Tibial artery (tissue), 4 donors: ENCODE data around the gene BCDIN3D.

ENCODE experiments used
- DNase-seq, 2 donors: peaks; one replicate each; pipeline ENCODE4 v3.0.0-alpha.2; 2019
- H3K27ac ChIP-seq, 2 donors: fragments of 200-600 bp; sonication (generic) in 1 of 2; 1 replicate in 1 of 2; 2 replicates in 1 of 2; pipeline ENCODE4 v1.5.1; 2018 to 2019; ENCODE audit warnings: mild to moderate bottlenecking in 1 of 2
- H3K27me3 ChIP-seq, 2 donors: fragments of 200-600 bp; sonication (generic) in 1 of 2; one replicate each; pipeline versions ENCODE4 v1.5.1 to v1.6.0; 2016 to 2019
- H3K36me3 ChIP-seq, 3 donors: fragments of 200-600 bp; sonication (generic) in 2 of 3; one replicate each; pipeline ENCODE4 v1.5.1; 2016 to 2019; ENCODE audit warnings: mild to moderate bottlenecking in 2 of 3
- H3K4me1 ChIP-seq, 4 donors: fragments of 200-600 bp; sonication (generic) in 2 of 4; 1 replicate in 3 of 4; 2 replicates in 1 of 4; pipeline ENCODE4 v1.5.1; 2016 to 2019
- H3K4me3 ChIP-seq, 2 donors: fragments of 200-600 bp; sonication (generic) in 1 of 2; 1 replicate in 1 of 2; 2 replicates in 1 of 2; pipeline ENCODE4 v1.5.1; 2018 to 2019; ENCODE audit warnings: mild to moderate bottlenecking in 2 of 2
- H3K9me3 ChIP-seq, 3 donors: fragments of 200-600 bp; sonication (generic) in 1 of 3; one replicate each; pipeline ENCODE4 v1.5.1; 2016 to 2019
- CTCF ChIP-seq, 2 experiments: fragments of 200-600 bp in 1 of 2; fragments of 450-650 bp in 1 of 2; IDR thresholded peaks; one replicate each; pipeline ENCODE4 v1.5.1; 2017 to 2019; ENCODE audit warnings: antibody characterized with exemption in 2 of 2, mild to moderate bottlenecking in 1 of 2, moderate library complexity in 1 of 2
- intact Hi-C: fragments of 100-400 bp; cut with DNase I; formaldehyde crosslinking; loops from one replicate; pipeline ENCODE4 v1.15.0; 2023; ENCODE audit warnings: low total_unique reads

BCDIN3D gene

DNA sequence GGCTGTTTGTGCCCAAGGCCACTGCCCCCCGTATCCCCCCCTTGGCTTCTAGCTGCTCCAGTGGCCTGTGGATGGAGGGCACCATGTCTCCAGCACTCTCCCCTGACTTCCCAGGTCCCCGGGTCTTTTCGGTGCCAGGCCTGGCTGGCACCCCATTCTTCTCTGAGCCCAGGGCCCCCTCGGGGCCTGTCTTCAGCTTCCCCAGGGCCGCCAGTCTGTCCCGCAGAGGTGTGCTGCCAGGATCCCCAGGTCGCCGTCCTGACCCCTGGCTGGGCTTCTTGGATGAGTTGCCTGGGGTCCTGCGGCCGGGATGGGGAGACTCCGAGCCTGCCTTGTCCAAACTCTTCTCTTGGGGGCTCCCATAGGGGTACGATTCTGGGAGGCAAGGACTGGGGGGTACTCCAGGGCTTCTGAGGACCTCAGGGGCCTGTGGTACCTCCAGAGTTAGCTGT lies 47.2 kb downstream of the BCDIN3D start:
- Histone ChIP-seq H3K4me3 (no peak overlapping the region), H3K36me3 (peaks cover 37 to 91% (median 75%) of the 10 kb centered on the region in 3 donors), H3K27ac (no peak overlapping the region), H3K9me3 (no peaks in the 10 kb centered on the region), H3K4me1 (no peaks in the 10 kb centered on the region), H3K27me3 (no peaks in the 10 kb centered on the region)
- no peak for TF ChIP-seq CTCF (IDR thresholded peaks at IDR 0.05)
- intact Hi-C loops = no loop called here
- no peak for DNase-seq

DNA sequence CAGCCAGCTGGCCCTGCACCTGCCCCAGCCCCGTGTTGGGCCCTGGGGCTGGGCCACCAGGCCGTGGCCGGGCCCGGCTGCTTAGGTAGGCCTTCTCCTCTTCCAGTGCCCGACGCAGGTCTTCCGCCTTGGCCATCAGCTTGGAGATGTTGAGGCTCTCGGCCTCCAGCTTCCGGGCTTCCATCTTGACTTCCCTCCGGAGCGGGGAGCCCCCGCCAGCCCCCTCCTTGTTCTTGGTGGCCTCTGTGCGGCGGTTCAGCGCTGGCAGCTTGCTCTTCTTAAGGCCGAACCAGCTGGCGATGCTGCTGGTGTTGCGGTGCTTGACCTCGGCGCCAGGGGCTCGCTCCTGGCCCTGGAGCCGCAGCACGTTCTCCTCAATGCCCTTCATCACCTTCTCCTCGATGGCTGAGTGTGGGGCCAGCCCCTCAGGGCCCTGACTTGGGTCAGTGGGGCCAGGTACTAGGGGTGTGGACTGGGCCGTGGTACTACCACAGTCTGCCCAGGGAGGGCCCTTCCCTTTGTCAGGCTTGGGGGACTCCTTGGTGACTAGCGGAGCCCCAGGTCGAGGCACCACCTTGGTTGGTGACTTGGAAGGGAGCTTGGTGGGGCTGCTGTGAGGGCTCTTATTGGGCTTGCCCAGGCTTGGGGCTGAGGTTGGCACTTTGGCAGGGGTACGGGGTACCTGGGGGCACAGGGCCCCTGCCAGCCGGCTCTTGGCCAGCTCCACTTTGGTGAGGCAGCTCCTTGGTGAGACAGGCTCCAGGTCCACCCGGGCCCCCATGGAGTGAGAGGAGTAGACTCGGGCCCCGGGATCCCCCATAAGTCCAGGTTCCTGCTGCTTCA lies 47.9 kb downstream of the BCDIN3D start:
- peaks cover 32 to 88% (median 72%) of the 10 kb centered on the region in 3 donors for H3K36me3 ChIP-seq
- no peak for TF ChIP-seq CTCF (IDR thresholded peaks at IDR 0.05)
- H3K4me1 ChIP-seq = no peaks in the 10 kb centered on the region
- no peak overlapping the region for H3K27ac ChIP-seq
- intact Hi-C loops = no loop called here
- no peak overlapping the region for H3K4me3 ChIP-seq
- no peaks in the 10 kb centered on the region for H3K9me3 ChIP-seq
- no peak for DNase-seq
- no peaks in the 10 kb centered on the region for H3K27me3 ChIP-seq

DNA sequence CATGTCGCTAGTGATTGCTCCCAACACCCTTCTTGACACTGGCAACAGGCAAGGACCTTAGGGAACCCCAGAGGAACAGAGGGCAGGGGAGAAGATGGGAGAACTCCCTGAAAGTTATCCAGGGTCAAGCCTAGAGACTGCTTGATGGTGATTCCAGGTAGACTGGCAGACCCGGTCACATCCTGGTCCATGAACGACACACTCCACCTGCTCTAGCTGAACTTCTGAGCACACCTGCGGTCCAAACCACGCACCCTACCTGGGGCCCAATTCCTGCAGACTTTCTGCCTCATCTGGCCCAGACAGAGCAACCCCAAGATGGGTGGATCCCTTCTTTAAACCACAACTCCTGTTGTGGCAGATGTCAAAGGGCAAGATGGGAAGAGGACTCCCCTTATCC lies 48.9 kb downstream of the BCDIN3D start:
- Histone ChIP-seq H3K4me3 (no peak overlapping the region), H3K9me3 (no peaks in the 10 kb centered on the region), H3K27me3 (no peaks in the 10 kb centered on the region), H3K4me1 (no peaks in the 10 kb centered on the region), H3K36me3 (peaks cover 25 to 81% (median 65%) of the 10 kb centered on the region in 3 donors), H3K27ac (no peak overlapping the region)
- TF ChIP-seq CTCF (IDR thresholded peaks at IDR 0.05) = no peak
- intact Hi-C loops = no loop called here
- DNase-seq = no peak

DNA sequence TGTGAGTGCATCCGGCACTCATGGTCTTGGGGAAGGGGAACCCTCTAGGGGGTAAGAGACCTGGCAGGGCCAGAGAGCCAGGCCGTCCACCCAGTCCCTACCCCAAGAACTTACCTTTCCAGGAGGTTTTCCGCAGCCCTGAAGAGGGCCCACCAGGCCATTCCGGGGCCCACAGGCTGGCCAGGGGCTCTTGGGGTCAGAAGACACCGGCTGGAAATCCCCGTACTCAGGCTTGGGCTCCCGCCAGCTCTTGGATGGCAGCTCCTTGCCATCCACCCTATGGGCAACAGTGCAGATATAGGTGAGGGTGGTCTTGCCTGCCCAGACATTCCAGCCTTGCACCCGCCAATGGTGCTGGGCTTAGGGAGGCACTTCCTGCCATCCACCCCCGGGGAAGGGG lies 49.3 kb downstream of the BCDIN3D start:
- H3K27me3 ChIP-seq = no peaks in the 10 kb centered on the region
- no peak overlapping the region for H3K27ac ChIP-seq
- H3K9me3 ChIP-seq = no peaks in the 10 kb centered on the region
- H3K36me3 ChIP-seq = peaks cover 21 to 77% (median 63%) of the 10 kb centered on the region in 3 donors
- no peaks in the 10 kb centered on the region for H3K4me1 ChIP-seq
- H3K4me3 ChIP-seq = no peak overlapping the region
- TF ChIP-seq CTCF (IDR thresholded peaks at IDR 0.05) = no peak
- intact Hi-C loops = no loop called here
- DNase-seq = no peak

DNA sequence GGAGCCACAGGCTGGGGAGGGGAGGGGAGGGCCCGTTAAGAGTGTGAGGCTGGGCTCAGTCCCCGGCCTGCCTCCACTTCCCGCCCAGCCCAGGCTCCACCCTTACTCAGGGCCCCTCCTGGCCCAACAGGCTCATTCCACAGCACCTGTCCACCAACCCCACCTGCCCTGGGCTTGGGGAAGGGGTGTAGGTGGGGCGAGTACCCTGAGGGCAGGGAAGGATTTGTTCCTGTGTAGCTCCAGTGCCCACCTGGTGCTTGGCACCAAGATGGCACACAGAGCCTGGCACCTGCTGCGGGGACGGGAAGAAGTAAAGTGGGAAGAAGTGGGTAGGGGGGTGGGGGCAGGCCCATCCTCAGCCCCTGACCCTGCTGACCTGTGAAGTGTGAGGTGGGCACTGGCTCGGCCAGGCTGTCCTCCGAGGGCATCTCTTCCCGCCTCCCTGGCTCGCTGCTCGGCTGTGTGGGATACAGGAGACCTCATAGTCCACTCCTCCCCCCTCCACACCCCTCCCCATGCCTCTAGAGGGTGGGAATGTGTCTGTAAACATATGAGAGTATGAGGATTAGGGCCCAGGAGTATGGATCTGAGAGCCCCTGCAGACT lies 49.8 kb downstream of the BCDIN3D start:
- H3K4me3 ChIP-seq = no peak overlapping the region
- H3K36me3 ChIP-seq = peaks cover 15 to 71% (median 58%) of the 10 kb centered on the region in 3 donors
- intact Hi-C loops = no loop called here
- no peaks in the 10 kb centered on the region for H3K27me3 ChIP-seq
- no peak overlapping the region for H3K27ac ChIP-seq
- no peaks in the 10 kb centered on the region for H3K9me3 ChIP-seq
- no peaks in the 10 kb centered on the region for H3K4me1 ChIP-seq
- no peak for TF ChIP-seq CTCF (IDR thresholded peaks at IDR 0.05)
- no peak for DNase-seq
